K562 (cell line): ENCODE measurements around the gene LAP3. TPM values are rescaled to one million over a fixed set of nuclear protein-coding genes. Genes with fewer than 3 reads are reported as not detected.

Experiments used
- ATAC-seq: fragments of 200-7000 bp; cut with Tn5 transposase; 3 replicates; pipeline ENCODE4 v1.9.1; 2020; ENCODE audit warnings: moderate library complexity
- BruUV-seq: library from RNA; stranded (reverse); fragments of 400-500 nt; replicated peaks from 2 replicates; lab custom pipeline; 2021; lab: Mats Ljungman, UMichigan
- CTCF ChIA-PET: fragments of 300-600 bp; formaldehyde crosslinking; extraction: SDS; loops from one replicate; lab custom pipeline; 2021; ENCODE audit warnings: low intra/inter-chr PET ratio; lab: Yijun Ruan, JAX
- POLR2A ChIA-PET: fragments of 300-600, 350-650 bp; sonication (Branson Sonifier 250); formaldehyde crosslinking; extraction: SDS; loops from one replicate; lab custom pipeline; 2021; ENCODE audit warnings: antibody characterized with exemption, inconsistent platforms; lab: Yijun Ruan, JAX
- DNase-seq, 4 experiments: peaks; one replicate each; pipeline versions ENCODE4 v3.0.0 to v3.0.0-alpha.2; 2011 to 2018; ENCODE audit warnings: low spot score in 3 of 4, mixed read lengths in 3 of 4; ENCODE audit errors: extremely low read depth in 1 of 4
- FAIRE-seq: peaks from 2 replicates; lab custom pipeline; 2011; peaks lifted over from hg19 to GRCh38; lab: Jason Lieb, UNC
- H2AFZ ChIP-seq: 2 replicates; pipeline ENCODE4 v1.6.0; 2011; ENCODE audit warnings: low read depth, low read length, control low read depth, inconsistent platforms
- H3K27ac ChIP-seq: fragments of 200-600 bp; 3 replicates; pipeline ENCODE4 v1.8.0; 2011; ENCODE audit warnings: low read depth, mild to moderate bottlenecking, control low read depth, inconsistent platforms, low read length, moderate library complexity, mixed read lengths; ENCODE audit errors: extremely low read depth
- H3K27me3 ChIP-seq, 2 experiments: fragments of 300-600 bp in 1 of 2; 2 replicates in 1 of 2; 3 replicates in 1 of 2; pipeline versions ENCODE4 v1.6.0 to v1.8.0; 2011; ENCODE audit warnings: inconsistent platforms in 2 of 2, low read length in 2 of 2, mild to moderate bottlenecking in 1 of 2, mixed read lengths in 1 of 2, moderate library complexity in 1 of 2; ENCODE audit not compliant: control insufficient read depth in 2 of 2, insufficient read depth in 2 of 2
- H3K36me3 ChIP-seq: fragments of 300-600 bp; 3 replicates; pipeline ENCODE4 v1.8.0; 2011; ENCODE audit warnings: mild to moderate bottlenecking, low read length, inconsistent platforms; ENCODE audit not compliant: control insufficient read depth, insufficient read depth
- H3K4me1 ChIP-seq, 2 experiments: fragments of 200-600 bp in 1 of 2; replicated peaks in 1 of 2; 2 replicates in 1 of 2; 3 replicates in 1 of 2; pipeline versions ENCODE4 v1.5.1 to v1.8.0; 2011; ENCODE audit warnings: inconsistent platforms in 2 of 2, low read length in 2 of 2, mild to moderate bottlenecking in 1 of 2, mixed read lengths in 1 of 2, moderate library complexity in 1 of 2; ENCODE audit not compliant: control insufficient read depth in 2 of 2, insufficient read depth in 2 of 2
- H3K4me2 ChIP-seq: 2 replicates; pipeline ENCODE4 v1.6.1; 2011; ENCODE audit warnings: low read length, control low read depth, inconsistent platforms, mixed read lengths; ENCODE audit not compliant: insufficient read depth
- H3K4me3 ChIP-seq: fragments of 200-600 bp; sonication (generic), shearing (Covaris generic); 2 replicates; pipeline ENCODE4 v1.5.1; 2016; ENCODE audit warnings: control low read depth, inconsistent platforms
- H3K79me2 ChIP-seq: fragments of 200-600 bp; 3 replicates; pipeline ENCODE4 v1.8.0; 2011; ENCODE audit warnings: low read length, inconsistent platforms; ENCODE audit not compliant: control insufficient read depth, insufficient read depth
- H3K9ac ChIP-seq, 2 experiments: 2 replicates each; pipeline versions ENCODE4 v1.6.0 to v1.6.1; 2011; ENCODE audit warnings: low read depth in 2 of 2, low read length in 2 of 2, control low read depth in 1 of 2, inconsistent platforms in 1 of 2, mild to moderate bottlenecking in 1 of 2, mixed read lengths in 1 of 2; ENCODE audit not compliant: insufficient read depth in 1 of 2
- H3K9me1 ChIP-seq: one replicate; pipeline ENCODE4 v1.6.0; 2011; ENCODE audit warnings: inconsistent platforms, mild to moderate bottlenecking, low read length, moderate library complexity; ENCODE audit not compliant: control insufficient read depth, insufficient read depth
- H3K9me3 ChIP-seq: replicated peaks from 2 replicates; pipeline ENCODE4 v1.5.1; 2011; ENCODE audit warnings: low read depth, low read length, inconsistent platforms; ENCODE audit not compliant: control insufficient read depth, insufficient read depth
- H4K20me1 ChIP-seq: replicated peaks from 2 replicates; pipeline ENCODE4 v1.6.1; 2011; ENCODE audit warnings: low read length, inconsistent platforms, mixed read lengths; ENCODE audit not compliant: control insufficient read depth, insufficient read depth
- BCL6 ChIP-seq: fragments of 250-450 bp; sonication (Bioruptor Pico); IDR thresholded peaks from 2 replicates; pipeline ENCODE4 v1.4.0; 2020
- DMBX1 ChIP-seq: fragments of 250-450 bp; sonication (Bioruptor Pico); IDR thresholded peaks from 2 replicates; pipeline ENCODE4 v1.8.0; 2022; ENCODE audit warnings: inconsistent platforms, mild to moderate bottlenecking, moderate library complexity, borderline replicate concordance
- EHMT2 ChIP-seq: fragments of 450-650 bp; IDR thresholded peaks from 2 replicates; pipeline ENCODE4 v1.6.1; 2018; ENCODE audit warnings: antibody characterized with exemption
- JUNB ChIP-seq: fragments of 450-650 bp; formaldehyde crosslinking; conservative IDR thresholded peaks from 2 replicates; pipeline ENCODE4 v1.4.0; 2020; ENCODE audit warnings: mild to moderate bottlenecking
- KAT7 ChIP-seq: sonication (generic); formaldehyde crosslinking; IDR thresholded peaks from 2 replicates; pipeline ENCODE4 v1.8.0; 2022; ENCODE audit warnings: missing genetic modification reagents, mild to moderate bottlenecking, borderline replicate concordance
- MXD1 ChIP-seq: fragments of 250-450 bp; sonication (Bioruptor Pico); IDR thresholded peaks from 2 replicates; pipeline ENCODE4 v1.8.0; 2021; ENCODE audit warnings: borderline replicate concordance, mild to moderate bottlenecking, moderate library complexity; ENCODE audit not compliant: poor library complexity, severe bottlenecking
- NR2C2 ChIP-seq, 2 experiments: fragments of 200-800 bp in 1 of 2; sonication (Bioruptor generic) in 1 of 2; sonication (generic) in 1 of 2; formaldehyde crosslinking in 1 of 2; IDR thresholded peaks; 2 replicates each; pipeline versions ENCODE4 v1.6.1 to v1.8.0; 2016 to 2022; ENCODE audit warnings: mild to moderate bottlenecking in 1 of 2, missing compliant biosample characterization in 1 of 2, missing genetic modification characterization in 1 of 2, missing genetic modification reagents in 1 of 2
- XRCC4 ChIP-seq: IDR thresholded peaks from one replicate; pipeline ENCODE4 v1.6.1; 2011; ENCODE audit not compliant: insufficient read depth, insufficient read length; ENCODE audit errors: extremely low read depth
- ZBTB33 ChIP-seq: sonication (generic); formaldehyde crosslinking; IDR thresholded peaks from 2 replicates; pipeline ENCODE4 v1.8.1; 2023; ENCODE audit warnings: mild to moderate bottlenecking, missing genetic modification reagents
- ZNF212 ChIP-seq: fragments of 450-650 bp; formaldehyde crosslinking; IDR thresholded peaks from 2 replicates; pipeline ENCODE4 v1.4.0; 2020; ENCODE audit warnings: mild to moderate bottlenecking
- ZNF217 ChIP-seq: sonication (generic); formaldehyde crosslinking; IDR thresholded peaks from 2 replicates; pipeline ENCODE4 v1.8.0; 2022; ENCODE audit warnings: mild to moderate bottlenecking, missing genetic modification reagents
- ZNF282 ChIP-seq: sonication (generic); formaldehyde crosslinking; IDR thresholded peaks from 2 replicates; pipeline ENCODE4 v1.8.1; 2023; ENCODE audit warnings: missing genetic modification reagents
- ZNF699 ChIP-seq: fragments of 250-450 bp; sonication (Bioruptor Pico); IDR thresholded peaks from 2 replicates; pipeline ENCODE4 v1.8.0; 2021; ENCODE audit warnings: mild to moderate bottlenecking, moderate library complexity; ENCODE audit not compliant: insufficient replicate concordance
- WGBS: fragments of 100-300 bp; shearing (Covaris generic); methylation state at CpG from one replicate; pipeline ENCODE4 v1.1.6; 2016; ENCODE audit warnings: low coverage, mixed read lengths; ENCODE audit not compliant: insufficient coverage; ENCODE audit errors: missing lambda C conversion rate; 5-methylcytosine and 5-hydroxymethylcytosine counted together
- in situ Hi-C: fragments of 300-500 bp; cut with MboI; formaldehyde crosslinking; loops from 4 replicates; pipeline ENCODE4 v1.15.0; 2018; ENCODE audit warnings: inconsistent platforms, mixed read lengths
- intact Hi-C: fragments of 100-400 bp; cut with micrococcal nuclease; formaldehyde crosslinking; loops from 2 replicates; pipeline ENCODE4 v1.14.2; 2022
- polyA plus RNA-seq, 8 experiments: library from polyadenylated mRNA; depleted of rRNA in 4 of 8; stranded (reverse) in 5 of 8; unstranded in 3 of 8; fragments of >200 nt; fragmentation: Nextera tagmentation in 2 of 8; fragmentation: Illumina TruSeq in 1 of 8; extraction: Ambion mirVana in 2 of 8; extraction: Trizol in 1 of 8; gene quantifications; 2 replicates each; pipeline versions ENCODE4 v1.2.1 to v1.2.3, GENCODE V29; 2011 to 2014; ENCODE audit warnings: inconsistent platforms in 1 of 8, missing spikeins in 1 of 8
- total RNA-seq, 7 experiments: library from RNA; depleted of rRNA in 6 of 7; stranded (reverse); fragments of >200 nt in 6 of 7; fragmentation: Illumina TruSeq in 2 of 7; extraction: Trizol in 2 of 7; gene quantifications; 2 replicates each; pipeline versions ENCODE4 v1.2.1 to v1.2.3, GENCODE V29; 2011 to 2021; ENCODE audit warnings: low replicate concordance in 1 of 7
- TF ChIP-seq, protein P1 (sequence below): fragments of 250-450 bp; sonication (Bioruptor Pico); IDR thresholded peaks from 2 replicates; pipeline ENCODE4 v1.5.0; 2020; ENCODE audit warnings: mild to moderate bottlenecking, borderline replicate concordance
- TF ChIP-seq, protein P2 (sequence below), 2 experiments: fragments of 250-450 bp in 1 of 2; fragments of 450-650 bp in 1 of 2; sonication (Bioruptor Pico) in 1 of 2; IDR thresholded peaks; 2 replicates each; pipeline versions ENCODE4 v1.6.1 to v1.8.0; 2016 to 2021; ENCODE audit warnings: mild to moderate bottlenecking in 2 of 2, moderate library complexity in 2 of 2, missing compliant biosample characterization in 1 of 2, missing genetic modification characterization in 1 of 2

Gene LAP3
- total and polyA plus RNA-seq, 9 of the 15 experiments (the other 6 are each of a cell fraction or from before 2014, with no cell fraction given) = 82.3 to 170 (median 107) TPM

DNA sequence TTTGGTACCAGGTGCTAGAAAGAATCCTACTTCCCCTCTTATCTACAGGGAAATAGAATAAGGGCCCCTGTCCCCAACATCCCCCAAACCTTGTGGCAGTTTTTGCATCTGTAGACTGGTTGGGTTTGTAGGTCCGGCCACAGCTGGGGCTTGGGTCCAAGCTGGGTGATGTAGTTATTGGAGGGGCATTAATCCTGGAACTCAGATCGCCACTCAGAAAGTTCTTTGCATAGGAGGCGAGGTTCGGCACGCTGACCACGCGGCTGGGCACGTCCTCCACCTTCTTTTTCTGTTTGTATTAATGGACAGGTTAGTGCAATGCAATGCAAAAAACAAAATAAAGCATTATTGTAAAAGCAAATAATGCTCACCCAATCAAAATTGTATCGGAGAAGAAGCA lies 56.6 kb downstream of the LAP3 start:
- in situ Hi-C loops = no loop called here
- peaks cover 6% of the 10 kb centered on the region for H4K20me1 ChIP-seq
- no peak overlapping the region for H2AFZ ChIP-seq
- no peak overlapping the region for H3K4me2 ChIP-seq
- intact Hi-C loops = loop anchor here (10.0 kb wide), 1 partner anchor 171 kb away; no protein-coding TSS in a partner anchor
- ChIA-PET POLR2A (no interaction called here), CTCF (no interaction called here)
- no TSS peak for BruUV-seq
- no peak overlapping the region for H3K4me3 ChIP-seq
- no peaks in the 10 kb centered on the region for H3K27me3 ChIP-seq
- H3K36me3 ChIP-seq = peaks cover 72% of the 10 kb centered on the region
- H3K27ac ChIP-seq = no peak overlapping the region
- 92% methylated on average over 8 of the region's 9 CpGs for WGBS
- H3K9ac ChIP-seq = no peak overlapping the region
- no peaks in the 10 kb centered on the region for H3K9me1 ChIP-seq
- H3K4me1 ChIP-seq = peaks cover 3 to 13% of the 10 kb centered on the region in 2 experiments; a peak in 2 of 5 replicates
- no peaks in the 10 kb centered on the region for H3K79me2 ChIP-seq
- ATAC-seq = no peak
- H3K9me3 ChIP-seq = no peaks in the 10 kb centered on the region
- FAIRE-seq = no peak
- no peak for DNase-seq
- TF ChIP-seq JUNB (CRISPR knock-in tag) = no peak
- TF ChIP-seq, protein P1, sequence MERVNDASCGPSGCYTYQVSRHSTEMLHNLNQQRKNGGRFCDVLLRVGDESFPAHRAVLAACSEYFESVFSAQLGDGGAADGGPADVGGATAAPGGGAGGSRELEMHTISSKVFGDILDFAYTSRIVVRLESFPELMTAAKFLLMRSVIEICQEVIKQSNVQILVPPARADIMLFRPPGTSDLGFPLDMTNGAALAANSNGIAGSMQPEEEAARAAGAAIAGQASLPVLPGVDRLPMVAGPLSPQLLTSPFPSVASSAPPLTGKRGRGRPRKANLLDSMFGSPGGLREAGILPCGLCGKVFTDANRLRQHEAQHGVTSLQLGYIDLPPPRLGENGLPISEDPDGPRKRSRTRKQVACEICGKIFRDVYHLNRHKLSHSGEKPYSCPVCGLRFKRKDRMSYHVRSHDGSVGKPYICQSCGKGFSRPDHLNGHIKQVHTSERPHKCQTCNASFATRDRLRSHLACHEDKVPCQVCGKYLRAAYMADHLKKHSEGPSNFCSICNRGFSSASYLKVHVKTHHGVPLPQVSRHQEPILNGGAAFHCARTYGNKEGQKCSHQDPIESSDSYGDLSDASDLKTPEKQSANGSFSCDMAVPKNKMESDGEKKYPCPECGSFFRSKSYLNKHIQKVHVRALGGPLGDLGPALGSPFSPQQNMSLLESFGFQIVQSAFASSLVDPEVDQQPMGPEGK (CRISPR knock-in tag) = no peak
- no peak for TF ChIP-seq MXD1 (CRISPR knock-in tag)
- no peak for TF ChIP-seq NR2C2 (CRISPR knock-in tag; IDR thresholded peaks at IDR 0.05)
- no peak for TF ChIP-seq NR2C2 (tag; IDR thresholded peaks at IDR 0.05)
- TF ChIP-seq ZNF282 (CRISPR knock-in tag) = no peak
- TF ChIP-seq, protein P2, sequence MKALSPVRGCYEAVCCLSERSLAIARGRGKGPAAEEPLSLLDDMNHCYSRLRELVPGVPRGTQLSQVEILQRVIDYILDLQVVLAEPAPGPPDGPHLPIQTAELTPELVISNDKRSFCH (CRISPR knock-in tag; IDR thresholded peaks at IDR 0.05) = no peak
- TF ChIP-seq, protein P2 (tag; IDR thresholded peaks at IDR 0.05) = no peak
- TF ChIP-seq ZNF217 = no peak
- TF ChIP-seq DMBX1 = no peak
- TF ChIP-seq ZNF699 (CRISPR knock-in tag) = no peak
- no peak for TF ChIP-seq KAT7 (CRISPR knock-in tag)
- TF ChIP-seq EHMT2 = no peak
- TF ChIP-seq XRCC4 = no peak
- no peak for TF ChIP-seq ZBTB33
- no peak for TF ChIP-seq BCL6
- no peak for TF ChIP-seq ZNF212 (CRISPR knock-in tag)
